ENCODE measurements around the gene KRT17. TPM values are rescaled to one million over a fixed set of nuclear protein-coding genes. Genes with fewer than 3 reads are reported as not detected.

KRT17 gene
- total RNA-seq, 1 experiment from 2014 or later: 1.5 TPM

DNA sequence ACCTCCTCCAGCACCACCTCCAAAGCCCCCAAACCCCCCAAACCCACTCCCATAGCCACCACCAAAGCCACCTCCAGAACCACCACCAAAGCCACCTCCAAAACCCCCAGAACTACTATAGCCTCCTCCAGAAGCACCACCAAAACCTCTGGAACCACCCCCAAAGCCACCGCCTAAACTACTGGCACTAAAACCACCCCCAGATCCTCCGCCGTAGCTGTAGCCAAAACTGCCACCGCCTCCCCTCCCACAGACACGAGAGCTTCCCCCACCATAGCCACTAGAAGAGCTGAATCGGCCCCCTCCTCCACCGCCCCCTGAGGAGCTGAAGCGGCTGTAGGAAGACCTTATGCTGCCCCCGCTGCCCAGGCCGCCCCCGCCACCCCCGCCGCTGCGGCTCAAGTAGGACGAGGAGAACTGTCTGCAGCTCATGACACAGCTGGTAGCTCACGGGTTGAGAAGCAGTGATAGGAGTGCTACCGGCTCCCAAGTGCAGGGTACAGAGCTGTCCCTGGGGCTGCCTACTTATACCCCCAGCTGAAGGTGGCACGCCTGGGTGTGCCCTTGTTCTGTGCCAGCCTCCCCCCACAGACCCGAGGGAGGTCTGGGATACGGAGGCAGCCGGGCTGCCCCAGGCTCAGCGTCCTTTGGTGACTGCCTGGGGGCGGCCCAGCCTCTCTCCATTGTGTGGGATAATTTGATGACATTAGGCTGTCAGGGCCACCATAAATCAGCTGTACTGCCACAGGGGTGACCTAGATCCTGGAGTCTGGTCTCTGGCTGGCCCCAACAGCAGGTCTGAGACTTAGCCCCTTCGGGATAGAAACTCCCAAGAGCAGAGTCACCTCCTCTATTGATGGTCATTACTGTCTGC is 52.6 kb downstream of the KRT17 start, which contains the start of gene KRT9 (continued):
- TF ChIP-seq ZNF232 (CRISPR knock-in tag; IDR thresholded peaks at IDR 0.05): no peak
- TF ChIP-seq, protein P1, sequence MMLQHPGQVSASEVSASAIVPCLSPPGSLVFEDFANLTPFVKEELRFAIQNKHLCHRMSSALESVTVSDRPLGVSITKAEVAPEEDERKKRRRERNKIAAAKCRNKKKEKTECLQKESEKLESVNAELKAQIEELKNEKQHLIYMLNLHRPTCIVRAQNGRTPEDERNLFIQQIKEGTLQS (CRISPR knock-in tag; conservative IDR thresholded peaks at IDR 0.05): no peak
- TF ChIP-seq OVOL2 (CRISPR knock-in tag; IDR thresholded peaks at IDR 0.05; ENCODE audit: borderline replicate concordance): no peak
- TF ChIP-seq, protein P2, sequence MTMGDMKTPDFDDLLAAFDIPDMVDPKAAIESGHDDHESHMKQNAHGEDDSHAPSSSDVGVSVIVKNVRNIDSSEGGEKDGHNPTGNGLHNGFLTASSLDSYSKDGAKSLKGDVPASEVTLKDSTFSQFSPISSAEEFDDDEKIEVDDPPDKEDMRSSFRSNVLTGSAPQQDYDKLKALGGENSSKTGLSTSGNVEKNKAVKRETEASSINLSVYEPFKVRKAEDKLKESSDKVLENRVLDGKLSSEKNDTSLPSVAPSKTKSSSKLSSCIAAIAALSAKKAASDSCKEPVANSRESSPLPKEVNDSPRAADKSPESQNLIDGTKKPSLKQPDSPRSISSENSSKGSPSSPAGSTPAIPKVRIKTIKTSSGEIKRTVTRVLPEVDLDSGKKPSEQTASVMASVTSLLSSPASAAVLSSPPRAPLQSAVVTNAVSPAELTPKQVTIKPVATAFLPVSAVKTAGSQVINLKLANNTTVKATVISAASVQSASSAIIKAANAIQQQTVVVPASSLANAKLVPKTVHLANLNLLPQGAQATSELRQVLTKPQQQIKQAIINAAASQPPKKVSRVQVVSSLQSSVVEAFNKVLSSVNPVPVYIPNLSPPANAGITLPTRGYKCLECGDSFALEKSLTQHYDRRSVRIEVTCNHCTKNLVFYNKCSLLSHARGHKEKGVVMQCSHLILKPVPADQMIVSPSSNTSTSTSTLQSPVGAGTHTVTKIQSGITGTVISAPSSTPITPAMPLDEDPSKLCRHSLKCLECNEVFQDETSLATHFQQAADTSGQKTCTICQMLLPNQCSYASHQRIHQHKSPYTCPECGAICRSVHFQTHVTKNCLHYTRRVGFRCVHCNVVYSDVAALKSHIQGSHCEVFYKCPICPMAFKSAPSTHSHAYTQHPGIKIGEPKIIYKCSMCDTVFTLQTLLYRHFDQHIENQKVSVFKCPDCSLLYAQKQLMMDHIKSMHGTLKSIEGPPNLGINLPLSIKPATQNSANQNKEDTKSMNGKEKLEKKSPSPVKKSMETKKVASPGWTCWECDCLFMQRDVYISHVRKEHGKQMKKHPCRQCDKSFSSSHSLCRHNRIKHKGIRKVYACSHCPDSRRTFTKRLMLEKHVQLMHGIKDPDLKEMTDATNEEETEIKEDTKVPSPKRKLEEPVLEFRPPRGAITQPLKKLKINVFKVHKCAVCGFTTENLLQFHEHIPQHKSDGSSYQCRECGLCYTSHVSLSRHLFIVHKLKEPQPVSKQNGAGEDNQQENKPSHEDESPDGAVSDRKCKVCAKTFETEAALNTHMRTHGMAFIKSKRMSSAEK (CRISPR knock-in tag; IDR thresholded peaks at IDR 0.05; ENCODE audit: borderline replicate concordance): no peak
- no peak for TF ChIP-seq ZNF317 (CRISPR knock-in tag; IDR thresholded peaks at IDR 0.05; ENCODE audit: borderline replicate concordance, low read depth)
- no peak for TF ChIP-seq FOXJ3 (CRISPR knock-in tag; IDR thresholded peaks at IDR 0.05; ENCODE audit: borderline replicate concordance)
- TF ChIP-seq CBFB (CRISPR knock-in tag; IDR thresholded peaks at IDR 0.05; ENCODE audit: low read depth): no peak
- no peak for TF ChIP-seq MXD4 (CRISPR knock-in tag; IDR thresholded peaks at IDR 0.05; ENCODE audit: borderline replicate concordance)
- no peak for TF ChIP-seq NFATC4 (CRISPR knock-in tag; IDR thresholded peaks at IDR 0.05)
- TF ChIP-seq, protein P3, sequence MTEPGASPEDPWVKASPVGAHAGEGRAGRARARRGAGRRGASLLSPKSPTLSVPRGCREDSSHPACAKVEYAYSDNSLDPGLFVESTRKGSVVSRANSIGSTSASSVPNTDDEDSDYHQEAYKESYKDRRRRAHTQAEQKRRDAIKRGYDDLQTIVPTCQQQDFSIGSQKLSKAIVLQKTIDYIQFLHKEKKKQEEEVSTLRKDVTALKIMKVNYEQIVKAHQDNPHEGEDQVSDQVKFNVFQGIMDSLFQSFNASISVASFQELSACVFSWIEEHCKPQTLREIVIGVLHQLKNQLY (CRISPR knock-in tag; IDR thresholded peaks at IDR 0.05): no peak
- TF ChIP-seq ZNF219 (CRISPR knock-in tag; IDR thresholded peaks at IDR 0.05; ENCODE audit: borderline replicate concordance): no peak

Other genes starting within 250 kb of the KRT17 start
- gene KRT34, start 242.3 kb downstream of the KRT17 start, total RNA-seq (2021): not detected in 3 replicates
- not detected in 3 replicates for gene KRT31, start 227.0 kb downstream of the KRT17 start, total RNA-seq (2021)
- gene KRT37, start 200.0 kb downstream of the KRT17 start, total RNA-seq (2021): not detected in 3 replicates
- not detected in 3 replicates for gene KRT38, start 183.6 kb downstream of the KRT17 start, total RNA-seq (2021)
- gene KRT32, start 157.2 kb downstream of the KRT17 start, total RNA-seq (2021): not detected in 3 replicates
- gene KRT35, start 143.4 kb downstream of the KRT17 start, total RNA-seq (2021): not detected in 3 replicates
- not detected in 3 replicates for gene KRT36, start 134.7 kb downstream of the KRT17 start, total RNA-seq (2021)
- gene KRT13, start 119.0 kb downstream of the KRT17 start, total RNA-seq (2021): not detected in 3 replicates
- 0.34 to 0.55 TPM (median 0.37 TPM) in 3 replicates for gene KRT15, start 105.7 kb downstream of the KRT17 start, total RNA-seq (2021)
- gene KRT19, start 96.3 kb downstream of the KRT17 start, total RNA-seq (2021): 110 to 130 TPM (median 124 TPM) in 3 replicates
- gene KRT9, start 52.5 kb downstream of the KRT17 start, total RNA-seq (2021): not detected in 3 replicates
- gene KRT14, start 37.7 kb downstream of the KRT17 start, total RNA-seq (2021): not detected in 3 replicates
- not detected in 3 replicates for gene KRT16, start 11.8 kb downstream of the KRT17 start, total RNA-seq (2021)
- 466 to 481 TPM (median 475 TPM) in 3 replicates for gene EIF1, start 64.3 kb upstream of the KRT17 start, total RNA-seq (2021)
- gene GAST, start 87.8 kb upstream of the KRT17 start, total RNA-seq (2021): not detected in 3 replicates
- gene HAP1, start 110.1 kb upstream of the KRT17 start, total RNA-seq (2021): 4.4 to 5.0 TPM (median 4.4 TPM) in 3 replicates
- gene JUP, start 162.1 kb upstream of the KRT17 start, total RNA-seq (2021): 93.5 to 103 TPM (median 100 TPM) in 3 replicates
- 32.1 to 34.6 TPM (median 33.5 TPM) in 3 replicates for gene P3H4, start 187.4 kb upstream of the KRT17 start, total RNA-seq (2021)
- gene FKBP10, start 188.4 kb upstream of the KRT17 start, total RNA-seq (2021): 227 to 243 TPM (median 232 TPM) in 3 replicates
- 58.1 to 62.9 TPM (median 59.4 TPM) in 3 replicates for gene NT5C3B, start 211.7 kb upstream of the KRT17 start, total RNA-seq (2021)
- gene KLHL10, start 213.2 kb upstream of the KRT17 start, total RNA-seq (2021): 0.14 to 0.35 TPM (median 0.14 TPM) in 3 replicates
- gene KLHL11, start 240.8 kb upstream of the KRT17 start, total RNA-seq (2021): 13.4 to 15.0 TPM (median 14.7 TPM) in 3 replicates

Data from WTC11 (cell line).